Liver (tissue), 9 donors: ENCODE results near the gene CCDC187. TPM values are rescaled to one million over a fixed set of nuclear protein-coding genes. Genes with fewer than 3 reads are reported as not detected.
"Not testable (repeated sequence)": the region's sequence is repeated elsewhere in the genome, so short reads cannot be mapped to it uniquely, and the experiment has no call there.

Source experiments
- DNase-seq: peaks from one replicate; pipeline ENCODE4 v3.0.0-alpha.2; 2017; ENCODE audit warnings: low spot score
- H3K27ac ChIP-seq, 2 donors: one replicate each; pipeline ENCODE4 v1.7.0; 2013; ENCODE audit warnings: inconsistent platforms in 2 of 2, low read length in 2 of 2, control low read depth in 1 of 2, low read depth in 1 of 2, mild to moderate bottlenecking in 1 of 2
- H3K27me3 ChIP-seq, 4 donors: one replicate each; pipeline versions ENCODE4 v1.6.1 to v1.7.0; 2013; ENCODE audit warnings: low read length in 3 of 4, inconsistent platforms in 1 of 4, mild to moderate bottlenecking in 1 of 4, moderate library complexity in 1 of 4; ENCODE audit not compliant: control insufficient read depth in 4 of 4, insufficient read depth in 4 of 4
- H3K36me3 ChIP-seq, 4 donors: one replicate each; pipeline versions ENCODE4 v1.6.1 to v1.7.0; 2013; ENCODE audit warnings: low read length in 3 of 4, mild to moderate bottlenecking in 3 of 4, low read depth in 1 of 4, moderate library complexity in 1 of 4; ENCODE audit not compliant: control insufficient read depth in 4 of 4, insufficient read depth in 3 of 4
- H3K4me1 ChIP-seq, 4 donors: one replicate each; pipeline versions ENCODE4 v1.6.1 to v1.7.0; 2013; ENCODE audit warnings: low read length in 3 of 4, mild to moderate bottlenecking in 3 of 4, moderate library complexity in 1 of 4; ENCODE audit not compliant: control insufficient read depth in 4 of 4, insufficient read depth in 4 of 4
- H3K4me3 ChIP-seq, 3 donors: one replicate each; pipeline versions ENCODE4 v1.6.1 to v1.7.0; 2013; ENCODE audit warnings: low read length in 3 of 3, control low read depth in 1 of 3, low read depth in 1 of 3, mild to moderate bottlenecking in 1 of 3
- H3K9ac ChIP-seq, 2 donors: one replicate each; pipeline ENCODE4 v1.7.0; 2013; ENCODE audit warnings: low read length in 2 of 2, mild to moderate bottlenecking in 2 of 2, moderate library complexity in 2 of 2, control low read depth in 1 of 2, low read depth in 1 of 2
- H3K9me3 ChIP-seq, 4 donors: one replicate each; pipeline versions ENCODE4 v1.6.1 to v1.7.0; 2013; ENCODE audit warnings: low read length in 3 of 4; ENCODE audit not compliant: control insufficient read depth in 4 of 4
- ATF3 ChIP-seq: IDR thresholded peaks from 2 replicates; pipeline ENCODE4 v1.6.1; 2016; ENCODE audit warnings: antibody characterized with exemption
- CTCF ChIP-seq: fragments of 150-350 bp; IDR thresholded peaks from 2 replicates; pipeline ENCODE4 v1.5.1; 2017; ENCODE audit warnings: improper control_type of control experiment, low read depth, low read length; ENCODE audit not compliant: missing input control
- EGR1 ChIP-seq, 2 donors: IDR thresholded peaks; 2 replicates each; pipeline ENCODE4 v1.6.1; 2016 to 2018; ENCODE audit warnings: antibody characterized with exemption in 2 of 2, low read depth in 2 of 2
- FOXA1 ChIP-seq: IDR thresholded peaks from 2 replicates; pipeline ENCODE4 v1.6.1; 2016; ENCODE audit warnings: antibody characterized with exemption
- FOXA2 ChIP-seq: IDR thresholded peaks from 2 replicates; pipeline ENCODE4 v1.6.1; 2016; ENCODE audit warnings: antibody characterized with exemption
- GABPA ChIP-seq, 2 donors: IDR thresholded peaks in 1 of 2; conservative IDR thresholded peaks in 1 of 2; 2 replicates each; pipeline ENCODE4 v1.6.1; 2016; ENCODE audit warnings: antibody characterized with exemption in 2 of 2, mild to moderate bottlenecking in 1 of 2, moderate library complexity in 1 of 2
- HNF4A ChIP-seq, 2 donors: conservative IDR thresholded peaks; 2 replicates each; pipeline ENCODE4 v1.6.1; 2016; ENCODE audit warnings: antibody characterized with exemption in 2 of 2, mild to moderate bottlenecking in 2 of 2
- HNF4G ChIP-seq: IDR thresholded peaks from 2 replicates; pipeline ENCODE4 v1.6.1; 2016; ENCODE audit warnings: antibody characterized with exemption
- JUND ChIP-seq, 2 donors: IDR thresholded peaks; 2 replicates each; pipeline ENCODE4 v1.6.1; 2016; ENCODE audit warnings: antibody characterized with exemption in 2 of 2
- MAX ChIP-seq: IDR thresholded peaks from 2 replicates; pipeline ENCODE4 v1.6.1; 2016; ENCODE audit warnings: antibody characterized with exemption
- NR2F2 ChIP-seq: IDR thresholded peaks from 2 replicates; pipeline ENCODE4 v1.6.1; 2016; ENCODE audit warnings: antibody characterized with exemption
- RAD21 ChIP-seq, 2 donors: IDR thresholded peaks; 2 replicates each; pipeline ENCODE4 v1.6.1; 2016; ENCODE audit warnings: antibody characterized with exemption in 2 of 2, mild to moderate bottlenecking in 2 of 2
- REST ChIP-seq: IDR thresholded peaks from 2 replicates; pipeline ENCODE4 v1.6.1; 2016; ENCODE audit warnings: antibody characterized with exemption, mild to moderate bottlenecking
- RXRA ChIP-seq, 2 donors: IDR thresholded peaks; 2 replicates each; pipeline ENCODE4 v1.6.1; 2017 to 2018; ENCODE audit warnings: antibody characterized with exemption in 2 of 2, mild to moderate bottlenecking in 1 of 2
- SP1 ChIP-seq: IDR thresholded peaks from 2 replicates; pipeline ENCODE4 v1.6.1; 2018; ENCODE audit warnings: antibody characterized with exemption, mild to moderate bottlenecking
- TAF1 ChIP-seq: conservative IDR thresholded peaks from 2 replicates; pipeline ENCODE4 v1.6.1; 2016; ENCODE audit warnings: antibody characterized with exemption, mild to moderate bottlenecking
- YY1 ChIP-seq: IDR thresholded peaks from 2 replicates; pipeline ENCODE4 v1.6.1; 2016; ENCODE audit warnings: antibody characterized with exemption, mild to moderate bottlenecking
- ZBTB33 ChIP-seq: IDR thresholded peaks from 2 replicates; pipeline ENCODE4 v1.6.1; 2016; ENCODE audit warnings: antibody characterized with exemption
- WGBS: extraction: QIAGEN DNeasy Blood & Tissue Kit; methylation state at CpG from one replicate; pipeline ENCODE4 v1.1.7; 2013; 5-methylcytosine and 5-hydroxymethylcytosine counted together
- polyA plus RNA-seq, 2 donors: library from polyadenylated mRNA; stranded (reverse) in 1 of 2; unstranded in 1 of 2; fragments of 200-250 nt in 1 of 2; fragments of >200 nt in 1 of 2; fragmentation: Nextera tagmentation in 1 of 2; extraction: Ambion mirVana in 1 of 2; gene quantifications; one replicate each; pipeline versions ENCODE4 v1.2.1 to v1.2.3, GENCODE V29; 2013 to 2015
- total RNA-seq, 2 donors: library from RNA; depleted of rRNA; stranded (reverse); fragments of >200 nt; gene quantifications; one replicate each; pipeline ENCODE4 v1.2.3, GENCODE V29; 2014
- donor health status: healthy.
- donor health status: healthy.
- donor health status: healthy.
- donor health status: healthy.
- donor health status: healthy.

Gene CCDC187
- total and polyA plus RNA-seq, 4 donors: 0.05 TPM; not detected in 3

- 16% methylated on average over 60 of the region's 60 CpGs for WGBS
- Histone ChIP-seq H3K9me3 (no peaks in the 10 kb centered on the region), H3K27me3 (no peaks in the 10 kb centered on the region), H3K9ac (no peak overlapping the region), H3K36me3 (no peaks in the 10 kb centered on the region), H3K4me1 (peaks cover 0 to 5% (median 2%) of the 10 kb centered on the region in 4 donors), H3K27ac (no peak overlapping the region), H3K4me3 (peak overlapping the region in 2 of 3 donors; percentile 18 to 50)
- DNase-seq: peak; percentile 97
- TF ChIP-seq HNF4A (conservative IDR thresholded peaks at IDR 0.05) (no peak), EGR1 (IDR thresholded peaks at IDR 0.05; ENCODE audit: low read depth in 2 of 2) (no peak), TAF1 (no peak), NR2F2 (no peak), HNF4G (no peak), FOXA1 (no peak), REST (no peak), YY1 (no peak), ZBTB33 (no peak), MAX (no peak), SP1 (no peak), RXRA (IDR thresholded peaks at IDR 0.05) (no peak), RAD21 (IDR thresholded peaks at IDR 0.05) (peak in 1 of 2 donors; percentile 60), GABPA (IDR thresholded peaks at IDR 0.05 in 1 of 2, conservative IDR thresholded peaks at IDR 0.05 in 1 of 2) (no peak), FOXA2 (no peak), CTCF (peak; percentile 13), JUND (IDR thresholded peaks at IDR 0.05) (no peak), ATF3 (no peak)
Measured at GRCh38 chr9:136267261-136268111, 36.4 kb downstream of the CCDC187 start.

- not testable (repeated sequence) for H3K4me3 ChIP-seq, H3K27me3 ChIP-seq, DNase-seq, H3K9me3 ChIP-seq, H3K4me1 ChIP-seq, H3K27ac ChIP-seq, H3K9ac ChIP-seq, H3K36me3 ChIP-seq
- 89% methylated on average over 18 of the region's 18 CpGs for WGBS
Measured at GRCh38 chr9:136266641-136267040, 37.3 kb downstream of the CCDC187 start.
